Measurements from ENCODE around the gene ZNF428.

ZNF428 gene

GRCh38 chr19:43584484-43584883 is 34.9 kb downstream of the ZNF428 start:
- Histone ChIP-seq H2AFZ (ENCODE audit: low read depth, low read length, severe bottlenecking) (no peak overlapping the region), H3K9ac (ENCODE audit: low read length) (no peak overlapping the region), H4K20me1 (ENCODE audit: low read depth, low read length) (no peaks in the 10 kb centered on the region), H3K4me2 (ENCODE audit: low read depth, low read length, poor library complexity, severe bottlenecking) (no peak overlapping the region), H3F3A (ENCODE audit: insufficient read depth) (no peaks in the 10 kb centered on the region), H3K9me2 (replicated peaks; ENCODE audit: insufficient read depth, low read length) (no peaks in the 10 kb centered on the region), H3K9me3 (ENCODE audit: insufficient read depth, low read length) (no peaks in the 10 kb centered on the region), H3K27me3 (ENCODE audit: low read length) (no peaks in the 10 kb centered on the region), H3K27ac (ENCODE audit: low read depth, low read length) (no peak overlapping the region), H3K4me3 (ENCODE audit: insufficient read depth, low read length, poor library complexity, severe bottlenecking) (no peak overlapping the region), H3K79me2 (ENCODE audit: insufficient read depth, low read length) (no peaks in the 10 kb centered on the region), H3K36me3 (ENCODE audit: low read length) (no peaks in the 10 kb centered on the region)
- TF ChIP-seq EZH2phosphoT487 (conservative IDR thresholded peaks at IDR 0.05; ENCODE audit: low read length) (no peak), CTCF (IDR thresholded peaks at IDR 0.05; ENCODE audit: insufficient read depth, low read length, poor library complexity, severe bottlenecking) (no peak)

GRCh38 chr19:43582495-43582894 is 36.9 kb downstream of the ZNF428 start:
- H3K9me2 ChIP-seq (replicated peaks; ENCODE audit: insufficient read depth, low read length), result no peaks in the 10 kb centered on the region
- H3K4me3 ChIP-seq (ENCODE audit: insufficient read depth, low read length, poor library complexity, severe bottlenecking), result no peak overlapping the region
- no peaks in the 10 kb centered on the region for H3K27me3 ChIP-seq (ENCODE audit: low read length)
- no peak overlapping the region for H3K4me2 ChIP-seq (ENCODE audit: low read depth, low read length, poor library complexity, severe bottlenecking)
- no peak overlapping the region for H3K9ac ChIP-seq (ENCODE audit: low read length)
- no peaks in the 10 kb centered on the region for H3K79me2 ChIP-seq (ENCODE audit: insufficient read depth, low read length)
- no peak overlapping the region for H3K27ac ChIP-seq (ENCODE audit: low read depth, low read length)
- H4K20me1 ChIP-seq (ENCODE audit: low read depth, low read length), result no peaks in the 10 kb centered on the region
- no peaks in the 10 kb centered on the region for H3F3A ChIP-seq (ENCODE audit: insufficient read depth)
- no peaks in the 10 kb centered on the region for H3K9me3 ChIP-seq (ENCODE audit: insufficient read depth, low read length)
- no peaks in the 10 kb centered on the region for H3K36me3 ChIP-seq (ENCODE audit: low read length)
- H2AFZ ChIP-seq (ENCODE audit: low read depth, low read length, severe bottlenecking), result no peak overlapping the region
- TF ChIP-seq CTCF (IDR thresholded peaks at IDR 0.05; ENCODE audit: insufficient read depth, low read length, poor library complexity, severe bottlenecking), result no peak
- no peak for TF ChIP-seq EZH2phosphoT487 (conservative IDR thresholded peaks at IDR 0.05; ENCODE audit: low read length)

GRCh38 chr19:43581467-43581866 is 38.0 kb downstream of the ZNF428 start:
- Histone ChIP-seq H3K4me3 (ENCODE audit: insufficient read depth, low read length, poor library complexity, severe bottlenecking) (no peak overlapping the region), H3K9me3 (ENCODE audit: insufficient read depth, low read length) (no peaks in the 10 kb centered on the region), H3K27me3 (ENCODE audit: low read length) (no peaks in the 10 kb centered on the region), H3K36me3 (ENCODE audit: low read length) (no peaks in the 10 kb centered on the region), H3K4me2 (ENCODE audit: low read depth, low read length, poor library complexity, severe bottlenecking) (no peak overlapping the region), H2AFZ (ENCODE audit: low read depth, low read length, severe bottlenecking) (no peak overlapping the region), H3K27ac (ENCODE audit: low read depth, low read length) (no peak overlapping the region), H3K9ac (ENCODE audit: low read length) (no peak overlapping the region), H3F3A (ENCODE audit: insufficient read depth) (no peaks in the 10 kb centered on the region), H4K20me1 (ENCODE audit: low read depth, low read length) (no peaks in the 10 kb centered on the region), H3K9me2 (replicated peaks; ENCODE audit: insufficient read depth, low read length) (no peaks in the 10 kb centered on the region), H3K79me2 (ENCODE audit: insufficient read depth, low read length) (no peaks in the 10 kb centered on the region)
- no peak for TF ChIP-seq CTCF (IDR thresholded peaks at IDR 0.05; ENCODE audit: insufficient read depth, low read length, poor library complexity, severe bottlenecking)
- no peak for TF ChIP-seq EZH2phosphoT487 (conservative IDR thresholded peaks at IDR 0.05; ENCODE audit: low read length)
